Mucosa of descending colon (tissue), 3 donors: Measurements from ENCODE around the gene FZD8. TPM values are rescaled to one million over a fixed set of nuclear protein-coding genes. Genes with fewer than 3 reads are reported as not detected.
"Not testable (repeated sequence)": the region's sequence is repeated elsewhere in the genome, so short reads cannot be mapped to it uniquely, and the experiment has no call there.

Experiments
- ATAC-seq: fragments of 200-7000 bp; cut with Tn5 transposase; one replicate; pipeline ENCODE4 v1.9.1; 2020; ENCODE audit warnings: mild to moderate bottlenecking, moderate library complexity
- DNase-seq, 3 donors: peaks; one replicate each; pipeline ENCODE4 v3.0.0-alpha.2; 2020
- H3K36me3 ChIP-seq: fragments of 200-600 bp; one replicate; pipeline ENCODE4 v1.8.0; 2021; ENCODE audit warnings: low read depth, mild to moderate bottlenecking
- H3K4me1 ChIP-seq: fragments of 200-600 bp; one replicate; pipeline ENCODE4 v1.8.0; 2021; ENCODE audit warnings: low read depth, mild to moderate bottlenecking
- H3K4me3 ChIP-seq: fragments of 200-600 bp; one replicate; pipeline ENCODE4 v1.8.0; 2021; ENCODE audit warnings: mild to moderate bottlenecking
- H3K9me3 ChIP-seq: fragments of 200-600 bp; one replicate; pipeline ENCODE4 v1.8.0; 2021; ENCODE audit warnings: mild to moderate bottlenecking
- CTCF ChIP-seq: fragments of 200-600 bp; IDR thresholded peaks from one replicate; pipeline ENCODE4 v1.8.0; 2022; ENCODE audit warnings: antibody characterized with exemption, mild to moderate bottlenecking
- intact Hi-C, 2 donors: fragments of 100-400 bp; cut with DNase I in 1 of 2; cut with micrococcal nuclease in 1 of 2; formaldehyde crosslinking; loops; one replicate each; pipeline versions ENCODE4 v1.11.0 to v1.11.1; 2022; cut with DNase I, micrococcal nuclease
- long read RNA-seq, 2 donors: library from polyadenylated mRNA; unstranded; transcript quantifications; one replicate each; pipeline ENCODE4 v2.0.0, GENCODE V29; 2019 to 2021
- total RNA-seq, 3 donors: library from RNA; stranded (reverse); fragmentation: NEBNext Ultra II Directional in 2 of 3; extraction: Animal tissue kit (Norgen Biotek cat#: 25700) in 2 of 3; gene quantifications; one replicate each; pipeline versions ENCODE4 v1.2.1 to v1.2.4, GENCODE V29; 2021 to 2023
- donor health status: DM: no; HTN: no; CAD: no; lungs with moderate emphysema.
- donor health status: DM: no; HTN: no; CAD: no.
- donor health status: DM: no; HTN: yes; CAD: no.

FZD8 gene
- 10 to 100 TPM; 13.4 to 31.3 (median 14.8) TPM for total RNA-seq
- long read RNA-seq, donor 1, full-length matches to known transcripts: 1 of 1 reads
- long read RNA-seq, donor 1, partial matches to known transcripts: 0 of 1 reads
- long read RNA-seq, donor 1, other reads (novel, unspliced or antisense): 0 of 1 reads
- long read RNA-seq, donor 2: 0 reads

GRCh38 chr10:35642035-35642792, at the start of gene FZD8:
TSS of gene FZD8 (minus strand) at chr10:35642296. CDS start at chr10:35641429, 867 bp downstream.
- peak; percentile 7 for TF ChIP-seq CTCF
- ATAC-seq: peak; percentile 89
- H3K36me3 ChIP-seq: no peaks in the 10 kb centered on the region
- H3K4me3 ChIP-seq: peak within 1 kb of the TSS; percentile 75
- H3K4me1 ChIP-seq: peaks cover 15% of the 10 kb centered on the region
- intact Hi-C loops: loop anchor here in 1 of 2 donors (5.0 kb wide), 1 partner anchor 275 kb away; no protein-coding TSS in a partner anchor
- no peaks in the 10 kb centered on the region for H3K9me3 ChIP-seq
- DNase-seq: peak; percentile 92 to 95 (median 93)

- no peak for ATAC-seq
- intact Hi-C loops: no loop called here
- no peaks in the 10 kb centered on the region for H3K36me3 ChIP-seq
- H3K9me3 ChIP-seq: no peaks in the 10 kb centered on the region
- no peak overlapping the region for H3K4me3 ChIP-seq
- H3K4me1 ChIP-seq: peaks cover 14% of the 10 kb centered on the region
- DNase-seq: no peak
- TF ChIP-seq CTCF: no peak
Measured at GRCh38 chr10:35691522-35692236, 49.6 kb upstream of the FZD8 start.

- DNase-seq (peak in 1 of 3 donors; percentile 41), ATAC-seq (peak; percentile 83)
- Histone ChIP-seq H3K4me3 (no peak overlapping the region), H3K36me3 (no peaks in the 10 kb centered on the region), H3K4me1 (peaks cover 16% of the 10 kb centered on the region), H3K9me3 (no peaks in the 10 kb centered on the region)
- intact Hi-C loops: no loop called here
- no peak for TF ChIP-seq CTCF
Measured at GRCh38 chr10:35690534-35690933, 48.4 kb upstream of the FZD8 start.

- DNase-seq, H3K4me3 ChIP-seq, ATAC-seq, intact Hi-C loops, H3K9me3 ChIP-seq, H3K36me3 ChIP-seq: not testable (repeated sequence)
- peaks cover 16% of the 10 kb centered on the region for H3K4me1 ChIP-seq
Measured at GRCh38 chr10:35685858-35686257, 43.8 kb upstream of the FZD8 start.

- Histone ChIP-seq H3K4me1 (peaks cover 12% of the 10 kb centered on the region), H3K9me3 (no peaks in the 10 kb centered on the region), H3K36me3 (no peaks in the 10 kb centered on the region), H3K4me3 (no peak overlapping the region)
- DNase-seq (no peak), ATAC-seq (peak; percentile 88)
- intact Hi-C loops: no loop called here
- TF ChIP-seq CTCF: no peak
Measured at GRCh38 chr10:35685402-35685801, 43.3 kb upstream of the FZD8 start.

GRCh38 chr10:35684586-35684985, 42.5 kb upstream of the FZD8 start:
- intact Hi-C loops: loop anchor here in 1 of 2 donors (5.0 kb wide), 1 partner anchor 978 kb away; no protein-coding TSS in a partner anchor
- Histone ChIP-seq H3K9me3 (no peaks in the 10 kb centered on the region), H3K4me1 (peaks cover 6% of the 10 kb centered on the region), H3K36me3 (no peaks in the 10 kb centered on the region), H3K4me3 (no peak overlapping the region)
- DNase-seq (no peak), ATAC-seq (no peak)
- TF ChIP-seq CTCF: no peak
